Esophagus muscularis mucosa (tissue), 4 donors: ENCODE results near the gene GALK2. TPM values are rescaled to one million over a fixed set of nuclear protein-coding genes. Genes with fewer than 3 reads are reported as not detected.

Experiments
- DNase-seq: peaks from one replicate; pipeline ENCODE4 v3.0.0-alpha.2; 2017; ENCODE audit errors: extremely low spot score
- H3K27ac ChIP-seq, 4 donors: fragments of 200-600 bp; sonication (generic); replicated peaks in 1 of 4; 1 replicate in 3 of 4; 2 replicates in 1 of 4; pipeline ENCODE4 v1.5.1; 2016 to 2019; ENCODE audit warnings: mild to moderate bottlenecking in 1 of 4
- H3K27me3 ChIP-seq, 4 donors: fragments of 200-600 bp; sonication (generic); one replicate each; pipeline versions ENCODE4 v1.5.1 to v1.6.0; 2016 to 2019
- H3K36me3 ChIP-seq, 4 donors: fragments of 200-600 bp; sonication (generic); one replicate each; pipeline ENCODE4 v1.5.1; 2016 to 2019
- H3K4me1 ChIP-seq, 4 donors: fragments of 200-600 bp; sonication (generic); one replicate each; pipeline ENCODE4 v1.5.1; 2016 to 2019
- H3K4me3 ChIP-seq, 4 donors: fragments of 200-600 bp; sonication (generic); 1 replicate in 2 of 4; 2 replicates in 2 of 4; pipeline ENCODE4 v1.5.1; 2016 to 2019; ENCODE audit warnings: mild to moderate bottlenecking in 4 of 4, moderate library complexity in 1 of 4
- H3K9me3 ChIP-seq, 4 donors: fragments of 200-600 bp; sonication (generic); 1 replicate in 3 of 4; 2 replicates in 1 of 4; pipeline ENCODE4 v1.5.1; 2016 to 2019
- CTCF ChIP-seq, 3 experiments: fragments of 200-600 bp in 2 of 3; fragments of 450-650 bp in 1 of 3; sonication (generic) in 2 of 3; IDR thresholded peaks; one replicate each; pipeline ENCODE4 v1.5.1; 2017 to 2019; ENCODE audit warnings: antibody characterized with exemption in 3 of 3, mild to moderate bottlenecking in 2 of 3, moderate library complexity in 1 of 3
- EP300 ChIP-seq: sonication (generic); formaldehyde crosslinking; IDR thresholded peaks from one replicate; pipeline ENCODE4 v1.6.1; 2017; ENCODE audit warnings: antibody characterized with exemption
- POLR2A ChIP-seq: fragments of 450-650 bp; IDR thresholded peaks from one replicate; pipeline ENCODE4 v1.6.1; 2017; ENCODE audit warnings: antibody characterized with exemption, moderate library complexity, mild to moderate bottlenecking, low read depth
- POLR2AphosphoS5 ChIP-seq, 2 donors: sonication (generic); formaldehyde crosslinking; IDR thresholded peaks; one replicate each; pipeline ENCODE4 v1.6.1; 2017; ENCODE audit warnings: antibody characterized with exemption in 2 of 2
- WGBS: methylation state at CpG from one replicate; pipeline ENCODE4 v1.1.5; 2018; 5-methylcytosine and 5-hydroxymethylcytosine counted together
- intact Hi-C: fragments of 100-400 bp; cut with DNase I; formaldehyde crosslinking; loops from one replicate; pipeline ENCODE4 v1.15.1; 2023
- total RNA-seq, 4 donors: library from RNA; depleted of rRNA; stranded (reverse); fragments of >200 nt; gene quantifications; one replicate each; pipeline versions ENCODE4 v1.1.0 to v1.2.1, GENCODE V29; 2016

GALK2 gene
- total RNA-seq, 4 donors from 2014 or later = 34.5 to 50.3 (median 41.5) TPM

- Histone ChIP-seq H3K36me3 (peaks cover 0 to 16% (median 6%) of the 10 kb centered on the region in 4 donors), H3K27me3 (no peaks in the 10 kb centered on the region), H3K4me3 (no peak overlapping the region), H3K27ac (no peak overlapping the region), H3K4me1 (peaks cover 0 to 4% (median 0%) of the 10 kb centered on the region in 4 donors), H3K9me3 (no peaks in the 10 kb centered on the region)
- WGBS = 91% methylated on average over 4 of the region's 4 CpGs
- TF ChIP-seq POLR2AphosphoS5 (IDR thresholded peaks at IDR 0.05) (no peak), CTCF (IDR thresholded peaks at IDR 0.05) (no peak)
- intact Hi-C loops = no loop called here
- no peak for DNase-seq
Measured at GRCh38 chr15:49327927-49328326, 157.9 kb downstream of the GALK2 start.

- H3K4me1 ChIP-seq = no peaks in the 10 kb centered on the region
- no peak overlapping the region for H3K27ac ChIP-seq
- no peaks in the 10 kb centered on the region for H3K27me3 ChIP-seq
- H3K4me3 ChIP-seq = no peak overlapping the region
- H3K36me3 ChIP-seq = peaks cover 0 to 16% (median 6%) of the 10 kb centered on the region in 4 donors
- TF ChIP-seq CTCF (IDR thresholded peaks at IDR 0.05) = no peak
- no peak for TF ChIP-seq POLR2A
- TF ChIP-seq EP300 = no peak
- no peak for TF ChIP-seq POLR2AphosphoS5 (IDR thresholded peaks at IDR 0.05)
- DNase-seq = no peak
- no peaks in the 10 kb centered on the region for H3K9me3 ChIP-seq
- intact Hi-C loops = no loop called here
Measured at GRCh38 chr15:49328941-49329340, 158.9 kb downstream of the GALK2 start.

GRCh38 chr15:49330166-49330565 is 160.1 kb downstream of the GALK2 start:
- Histone ChIP-seq H3K9me3 (no peaks in the 10 kb centered on the region), H3K36me3 (peaks cover 0 to 16% (median 6%) of the 10 kb centered on the region in 4 donors), H3K4me1 (no peaks in the 10 kb centered on the region), H3K4me3 (no peak overlapping the region), H3K27ac (no peak overlapping the region), H3K27me3 (no peaks in the 10 kb centered on the region)
- TF ChIP-seq POLR2AphosphoS5 (IDR thresholded peaks at IDR 0.05) = no peak
- no peak for TF ChIP-seq CTCF (IDR thresholded peaks at IDR 0.05)
- no peak for TF ChIP-seq EP300
- no peak for TF ChIP-seq POLR2A
- no peak for DNase-seq
- intact Hi-C loops = no loop called here

- H3K4me3 ChIP-seq = no peak overlapping the region
- no peak overlapping the region for H3K27ac ChIP-seq
- H3K4me1 ChIP-seq = no peaks in the 10 kb centered on the region
- intact Hi-C loops = no loop called here
- DNase-seq = no peak
- no peaks in the 10 kb centered on the region for H3K9me3 ChIP-seq
- no peaks in the 10 kb centered on the region for H3K27me3 ChIP-seq
- no peak for TF ChIP-seq CTCF (IDR thresholded peaks at IDR 0.05)
- no peak for TF ChIP-seq EP300
- no peak for TF ChIP-seq POLR2AphosphoS5 (IDR thresholded peaks at IDR 0.05)
- TF ChIP-seq POLR2A = no peak
- H3K36me3 ChIP-seq = peaks cover 0 to 16% (median 6%) of the 10 kb centered on the region in 4 donors
Measured at GRCh38 chr15:49331442-49331841, 161.4 kb downstream of the GALK2 start.

- Histone ChIP-seq H3K27ac (no peak overlapping the region), H3K4me3 (no peak overlapping the region), H3K4me1 (no peaks in the 10 kb centered on the region), H3K27me3 (no peaks in the 10 kb centered on the region), H3K9me3 (no peaks in the 10 kb centered on the region), H3K36me3 (peaks cover 0 to 16% (median 6%) of the 10 kb centered on the region in 4 donors)
- DNase-seq = no peak
- TF ChIP-seq POLR2AphosphoS5 (IDR thresholded peaks at IDR 0.05) (no peak), EP300 (no peak), CTCF (IDR thresholded peaks at IDR 0.05) (no peak), POLR2A (no peak)
- 99% methylated on average over 3 of the region's 3 CpGs for WGBS
- intact Hi-C loops = no loop called here
Measured at GRCh38 chr15:49331951-49332350, 161.9 kb downstream of the GALK2 start.
